Activated CD4-positive, alpha-beta T cell treated with anti-CD3 and anti-CD28 coated beads, Interleukin-2, Interleukin-6, amounts not matched to agents 100 ng/mL and 50 ng/mL, durations not matched to agents 16 hours and 8 hours (primary cell): Measurements from ENCODE around the gene MYL12B.
"Not testable (repeated sequence)": the region's sequence is repeated elsewhere in the genome, so short reads cannot be mapped to it uniquely, and the experiment has no call there.

Experiments used
- DNase-seq: peaks from one replicate; pipeline ENCODE4 v3.0.0-alpha.2; 2020

MYL12B gene

GRCh38 chr18:3305354-3305762 lies 43.4 kb downstream of the MYL12B start:
- peak; percentile 85 for DNase-seq

GRCh38 chr18:3305933-3306332 lies 44.0 kb downstream of the MYL12B start:
- peak; percentile 12 for DNase-seq

- no peak for DNase-seq
These were observed 44.5 kb downstream of the MYL12B start for GRCh38 chr18:3306391-3306790.

- no peak for DNase-seq
These were observed 51.8 kb downstream of the MYL12B start for GRCh38 chr18:3313685-3314084.

GRCh38 chr18:3315344-3315743 lies 53.4 kb downstream of the MYL12B start:
- DNase-seq, result not testable (repeated sequence)

GRCh38 chr18:3319399-3319798 lies 57.5 kb downstream of the MYL12B start:
- DNase-seq, result peak; percentile 61

- no peak for DNase-seq
These were observed 58.0 kb downstream of the MYL12B start for GRCh38 chr18:3319894-3320454.

GRCh38 chr18:3321133-3321812 lies 59.3 kb downstream of the MYL12B start:
- no peak for DNase-seq

- DNase-seq, result no peak
These were observed 62.0 kb downstream of the MYL12B start for GRCh38 chr18:3323900-3324299.
